Prostate gland (tissue), 2 donors: ENCODE results near the gene CTSD.

Experiments
- CTCF ChIP-seq, 4 experiments: fragments of 200-600 bp in 2 of 4; fragments of 450-650 bp in 2 of 4; sonication (generic) in 2 of 4; IDR thresholded peaks; 1 replicate in 3 of 4; 2 replicates in 1 of 4; pipeline ENCODE4 v1.5.1; 2016 to 2019; ENCODE audit warnings: antibody characterized with exemption in 4 of 4, mild to moderate bottlenecking in 2 of 4, moderate library complexity in 2 of 4
- POLR2A ChIP-seq: fragments of 450-650 bp; IDR thresholded peaks from one replicate; pipeline ENCODE4 v1.6.1; 2016; ENCODE audit warnings: antibody characterized with exemption, mild to moderate bottlenecking

DNA sequence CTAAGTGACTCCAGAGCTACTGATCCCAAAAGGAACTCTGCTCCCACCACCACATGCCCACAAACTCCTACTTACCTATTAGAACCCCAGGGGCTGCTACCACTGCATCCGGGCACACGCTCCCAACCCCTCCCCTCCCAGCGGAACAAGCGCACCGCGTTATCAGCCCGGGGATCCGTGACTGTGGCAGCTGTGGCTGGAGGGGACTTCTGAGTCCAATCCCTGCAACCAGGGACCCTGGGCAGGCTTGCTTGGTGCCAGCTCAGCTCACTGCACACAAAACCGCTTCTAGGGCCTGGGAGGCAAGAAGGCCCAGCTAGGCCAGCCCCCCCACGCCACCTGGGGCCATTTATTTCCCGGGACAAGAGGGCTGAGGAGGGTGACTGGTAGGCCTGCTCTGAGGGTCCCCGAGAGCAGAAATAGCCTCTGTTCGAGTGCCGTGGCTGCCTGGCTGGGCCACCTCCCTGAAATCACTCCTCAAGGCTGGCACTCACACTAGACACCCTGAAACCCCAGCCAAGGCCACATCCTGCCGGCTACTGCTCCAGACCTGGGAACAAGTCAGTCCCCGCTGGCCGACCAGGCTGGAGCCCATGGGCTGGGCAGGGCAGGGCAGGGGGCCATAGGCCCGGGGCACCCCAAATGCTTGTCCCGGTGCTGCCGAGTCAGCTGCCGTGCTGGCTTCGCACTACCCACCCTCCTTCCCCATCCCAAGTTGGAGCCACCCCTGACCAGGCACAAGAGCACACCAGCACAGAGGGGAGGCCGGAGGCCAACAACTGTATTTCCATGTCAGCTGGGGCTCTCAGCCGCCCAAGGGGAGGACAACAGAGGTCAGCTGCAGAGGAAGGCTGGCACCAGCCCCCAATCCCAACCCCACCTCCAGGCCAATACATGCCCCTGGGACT, 11.5 kb downstream of the CTSD start:
- TF ChIP-seq CTCF (IDR thresholded peaks at IDR 0.05) (no peak), POLR2A (no peak)
